ENCODE results near the gene RIMS3.

DNA sequence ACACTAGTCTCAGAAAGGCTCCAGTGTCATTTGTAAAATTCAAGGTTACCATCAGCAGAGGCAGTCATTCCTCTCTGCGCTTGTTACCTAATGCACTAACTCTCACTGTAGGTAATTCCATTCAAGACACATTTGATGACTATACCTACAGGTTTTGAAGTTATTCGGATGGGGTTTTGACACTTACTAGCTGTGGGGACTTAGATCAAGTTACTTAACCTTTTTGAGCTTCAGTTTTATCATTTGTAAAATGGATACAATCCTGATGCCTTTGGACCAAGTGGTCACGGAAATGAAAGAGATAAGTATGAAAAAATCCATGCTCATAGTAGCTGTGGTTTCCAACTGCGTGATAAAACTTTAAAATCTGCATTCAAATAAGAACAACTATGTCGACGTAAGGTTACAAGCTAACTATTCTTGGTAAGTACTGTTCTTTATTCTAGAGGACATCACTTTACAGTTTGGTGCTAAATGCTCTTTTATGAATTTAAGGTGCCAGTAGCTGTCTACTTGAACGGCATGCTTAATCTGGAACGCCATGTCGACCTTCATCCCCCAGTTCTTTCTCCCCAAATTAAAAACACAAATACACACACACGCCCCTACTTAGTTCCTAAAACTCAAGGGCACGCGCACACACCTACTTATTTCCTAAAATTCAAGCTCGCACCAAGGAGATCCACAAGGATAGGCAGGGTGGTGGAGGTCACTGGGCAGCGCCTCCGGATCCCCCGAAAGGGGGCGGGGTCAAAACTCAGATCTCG, 25.5 kb upstream of the RIMS3 start:
- no peak for TF ChIP-seq POLR2A (IDR thresholded peaks at IDR 0.05; ENCODE audit: low read depth, low read length)
- no peak for TF ChIP-seq TAF1 (IDR thresholded peaks at IDR 0.05; ENCODE audit: borderline replicate concordance, low read depth, low read length)

Data from GM12892 (cell line).